Measurements from ENCODE around the gene IFI27L2. TPM values are rescaled to one million over a fixed set of nuclear protein-coding genes. Genes with fewer than 3 reads are reported as not detected.

Gene IFI27L2
- total RNA-seq, 1 experiment from 2014 or later = 28.6 TPM

DNA sequence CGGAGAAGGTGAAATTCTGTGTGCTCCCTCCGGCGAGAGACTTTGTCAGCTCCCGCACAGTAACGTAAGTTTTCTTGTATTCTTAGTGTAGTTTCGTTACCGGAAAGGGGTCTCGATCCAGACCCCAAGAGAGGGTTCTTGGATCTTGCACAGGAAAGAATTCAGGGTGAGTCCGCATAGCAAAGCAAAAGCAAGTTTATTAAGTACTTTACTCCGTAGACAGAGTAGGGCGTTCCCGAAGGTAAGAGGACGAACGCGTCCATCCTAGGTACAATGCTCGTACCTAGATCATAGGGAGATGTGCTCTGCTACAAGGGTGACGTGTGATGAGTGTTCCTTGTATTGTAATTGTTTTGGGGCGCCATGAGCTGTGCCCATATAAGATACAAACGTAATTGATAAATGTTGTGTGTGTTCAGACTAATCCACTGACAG, 48.0 kb downstream of the IFI27L2 start:
- Histone ChIP-seq H3K79me2 (ENCODE audit: insufficient read depth, low read length) (peaks cover 36% of the 10 kb centered on the region), H4K8ac (replicated peaks; ENCODE audit: insufficient read length, low read depth, low read length) (no peak overlapping the region), H3K4me1 (ENCODE audit: insufficient read depth, low read length) (peaks cover 2% of the 10 kb centered on the region), H2BK20ac (ENCODE audit: low read depth, low read length, poor library complexity, severe bottlenecking) (no peak overlapping the region), H2AK5ac (ENCODE audit: insufficient read length, low read length) (no peak overlapping the region), H3K4ac (ENCODE audit: low read depth, low read length) (no peak overlapping the region), H3K23me2 (ENCODE audit: insufficient read length, low read depth, low read length, poor library complexity, severe bottlenecking) (peaks cover 8% of the 10 kb centered on the region), H3K4me2 (ENCODE audit: insufficient read depth, insufficient read length, low read length) (peak overlapping the region; percentile 92), H2BK5ac (ENCODE audit: insufficient read length, low read length) (no peak overlapping the region), H2BK120ac (ENCODE audit: low read depth, low read length, poor library complexity, severe bottlenecking) (no peak overlapping the region), H2BK15ac (ENCODE audit: low read depth, low read length) (no peak overlapping the region), H2BK12ac (ENCODE audit: insufficient read length, low read depth, low read length) (no peak overlapping the region), H4K91ac (ENCODE audit: insufficient read length, low read depth, low read length) (no peak overlapping the region), H3K27ac (ENCODE audit: insufficient read length, low read depth, low read length) (no peak overlapping the region), H3T11ph (ENCODE audit: low read length) (no peak overlapping the region), H3K23ac (ENCODE audit: insufficient read length, low read depth, low read length) (no peak overlapping the region), H3K56ac (ENCODE audit: insufficient read length, low read depth, low read length) (no peak overlapping the region), H3K9me3 (ENCODE audit: control insufficient read depth, low read depth, low read length) (no peaks in the 10 kb centered on the region), H3K9ac (ENCODE audit: extremely low read depth, insufficient read length, low read length) (peak overlapping the region; percentile 23), H3K14ac (ENCODE audit: insufficient read depth, low read length) (no peak overlapping the region), H3K18ac (ENCODE audit: insufficient read length, low read depth, low read length) (no peak overlapping the region), H3K27me3 (ENCODE audit: insufficient read depth, low read length) (no peaks in the 10 kb centered on the region), H3K79me1 (ENCODE audit: insufficient read depth, low read depth, low read length, poor library complexity, severe bottlenecking) (peaks cover 4% of the 10 kb centered on the region), H2AFZ (ENCODE audit: low read length) (peak overlapping the region; percentile 52), H4K20me1 (ENCODE audit: control insufficient read depth, insufficient read depth, insufficient read length) (peaks cover 4% of the 10 kb centered on the region), H4K5ac (ENCODE audit: insufficient read length, low read depth, low read length) (no peak overlapping the region)
- Mint-ChIP-seq H3K9me3 (peaks cover 2 to 3% of the 10 kb centered on the region in 2 experiments; a peak in 2 of 5 replicates), H3K27me3 (ENCODE audit: low read depth) (no peaks in the 10 kb centered on the region), H3K4me3 (peak overlapping the region; percentile 99 to 100), H3K36me3 (ENCODE audit: insufficient read depth in 1 of 3, low read depth in 3 of 3) (peaks cover 29 to 35% (median 34%) of the 10 kb centered on the region in 3 experiments), H3K27ac (peak overlapping the region; percentile 65 to 96 (median 79); a peak in 6 of 7 replicates), H3K4me1 (peaks cover 30 to 33% of the 10 kb centered on the region in 2 experiments)
- TF ChIP-seq, protein P1, sequence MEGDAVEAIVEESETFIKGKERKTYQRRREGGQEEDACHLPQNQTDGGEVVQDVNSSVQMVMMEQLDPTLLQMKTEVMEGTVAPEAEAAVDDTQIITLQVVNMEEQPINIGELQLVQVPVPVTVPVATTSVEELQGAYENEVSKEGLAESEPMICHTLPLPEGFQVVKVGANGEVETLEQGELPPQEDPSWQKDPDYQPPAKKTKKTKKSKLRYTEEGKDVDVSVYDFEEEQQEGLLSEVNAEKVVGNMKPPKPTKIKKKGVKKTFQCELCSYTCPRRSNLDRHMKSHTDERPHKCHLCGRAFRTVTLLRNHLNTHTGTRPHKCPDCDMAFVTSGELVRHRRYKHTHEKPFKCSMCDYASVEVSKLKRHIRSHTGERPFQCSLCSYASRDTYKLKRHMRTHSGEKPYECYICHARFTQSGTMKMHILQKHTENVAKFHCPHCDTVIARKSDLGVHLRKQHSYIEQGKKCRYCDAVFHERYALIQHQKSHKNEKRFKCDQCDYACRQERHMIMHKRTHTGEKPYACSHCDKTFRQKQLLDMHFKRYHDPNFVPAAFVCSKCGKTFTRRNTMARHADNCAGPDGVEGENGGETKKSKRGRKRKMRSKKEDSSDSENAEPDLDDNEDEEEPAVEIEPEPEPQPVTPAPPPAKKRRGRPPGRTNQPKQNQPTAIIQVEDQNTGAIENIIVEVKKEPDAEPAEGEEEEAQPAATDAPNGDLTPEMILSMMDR (conservative IDR thresholded peaks at IDR 0.05) = no peak
- no peak for DNase-seq
- WGBS (ENCODE audit: extremely low coverage, insufficient read length, low lambda C conversion rate) = no CpG with 5 or more reads among the region's 19 CpGs
